HG02571 (cell line): ENCODE data around the gene NOX1.
A peak's percentile ranks its signal among the peaks of the same experiment; 100 is the strongest.
"Not testable (repeated sequence)": the region's sequence is repeated elsewhere in the genome, so short reads cannot be mapped to it uniquely, and the experiment has no call there.

Experiments
- ATAC-seq: cut with Tn5 transposase; IDR thresholded peaks from one replicate; pipeline ENCODE4 v1.9.1; 2021; ENCODE audit warnings: mild to moderate bottlenecking, moderate library complexity; ENCODE audit not compliant: unreplicated experiment

The NOX1 gene

DNA sequence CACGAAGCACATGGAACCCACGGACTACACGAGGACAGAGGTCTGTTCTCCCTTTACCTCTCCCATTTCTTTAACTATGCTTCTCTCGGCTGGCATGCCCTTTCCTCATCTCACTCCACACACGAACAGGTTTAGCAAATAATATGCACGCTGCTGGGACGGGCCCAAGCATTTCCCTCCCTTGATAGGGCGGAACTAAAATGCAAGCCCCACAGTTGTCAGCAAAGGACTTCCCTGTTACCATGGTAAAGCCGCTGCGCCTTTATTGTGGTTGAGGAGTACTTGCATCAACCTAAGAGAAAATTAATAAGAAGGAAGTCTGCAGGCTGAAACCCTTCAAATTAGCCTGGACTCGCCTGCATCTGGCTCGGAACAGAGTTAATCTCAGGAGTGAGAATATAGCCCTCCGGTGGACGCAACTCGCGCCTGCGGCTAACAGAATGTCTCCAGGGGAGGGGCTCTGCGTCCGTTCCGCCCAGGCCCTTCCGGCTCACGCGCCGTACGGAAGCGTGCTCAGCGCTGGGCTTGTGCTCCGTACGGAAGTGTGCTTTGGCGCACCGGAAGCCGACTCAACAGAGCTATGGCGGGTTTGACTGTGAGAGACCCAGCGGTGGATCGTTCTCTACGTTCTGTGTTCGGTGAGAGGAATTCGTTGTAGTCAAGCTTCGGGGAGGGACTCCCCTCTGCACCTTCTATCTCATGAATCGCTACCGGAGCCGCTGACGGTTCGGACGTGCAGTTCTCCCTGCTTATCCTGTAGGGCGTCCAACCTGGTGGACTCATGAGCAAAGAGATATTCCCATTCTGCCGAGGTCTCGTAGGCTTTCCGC is 54.1 kb downstream of the NOX1 start, which contains the start of gene CSTF2:
Gene CSTF2 (plus strand): TSS at position 555 of the 830 bp plus-strand sequence. CDS start 26 bp downstream, at position 581.
- ATAC-seq = peak; percentile 99

- no peak for ATAC-seq
Observed at GRCh38 chrX:100819534-100819836, 54.7 kb downstream of the NOX1 start.

DNA sequence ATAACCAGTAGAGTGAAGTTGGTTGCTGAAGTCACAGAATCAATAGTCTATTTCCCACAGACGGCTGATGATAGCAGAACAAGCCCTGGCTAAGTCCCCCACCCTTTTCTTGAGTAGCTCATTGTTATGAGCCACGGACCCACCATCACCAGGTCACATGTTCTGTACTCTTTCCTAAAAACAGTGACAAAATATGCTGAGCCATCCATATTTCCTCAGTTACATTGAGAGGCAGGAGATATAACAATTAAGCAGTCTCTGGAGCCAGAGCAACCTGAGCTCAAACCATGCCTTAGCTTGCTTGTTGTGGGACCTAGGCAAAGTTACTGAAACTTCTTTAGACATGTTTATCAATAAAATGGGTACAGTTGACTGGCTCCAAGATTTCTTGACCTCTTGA is 56.8 kb downstream of the NOX1 start:
- no peak for ATAC-seq

- no peak for ATAC-seq
Observed at GRCh38 chrX:100812216-100813158, 61.7 kb downstream of the NOX1 start.

GRCh38 chrX:100808265-100808664 is 65.9 kb downstream of the NOX1 start:
- ATAC-seq = not testable (repeated sequence)

- no peak for ATAC-seq
Observed at GRCh38 chrX:100804780-100805179, 69.4 kb downstream of the NOX1 start.

GRCh38 chrX:100802843-100803242 is 71.3 kb downstream of the NOX1 start:
- ATAC-seq = no peak

- ATAC-seq = no peak
Observed at GRCh38 chrX:100798484-100799214, 75.5 kb downstream of the NOX1 start.

DNA sequence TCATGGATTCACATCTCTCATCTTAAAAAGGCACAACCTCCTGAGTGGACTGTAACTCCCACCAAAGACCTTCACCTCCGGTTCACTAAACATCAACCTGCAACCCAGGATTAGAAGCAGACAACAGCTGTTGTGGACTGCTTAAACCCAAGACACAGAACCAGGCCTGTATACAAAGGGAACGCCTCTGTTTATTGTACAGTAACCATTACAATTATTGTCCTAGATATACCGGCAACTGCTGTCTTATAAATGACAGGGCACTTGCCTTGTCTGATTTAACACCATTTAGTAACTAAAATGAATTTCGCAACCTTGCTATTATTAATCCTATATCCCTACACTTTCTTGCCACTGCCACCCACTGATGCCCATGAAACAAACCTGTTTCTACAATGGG is 76.8 kb downstream of the NOX1 start:
- no peak for ATAC-seq

GRCh38 chrX:100796371-100796770 is 77.8 kb downstream of the NOX1 start:
- not testable (repeated sequence) for ATAC-seq
